ENCODE measurements around the gene TM4SF20.

- TF ChIP-seq CTCF (conservative IDR thresholded peaks at IDR 0.05 in 1 of 2, IDR thresholded peaks at IDR 0.05 in 1 of 2; ENCODE audit: extremely low read depth in 1 of 2, insufficient read depth in 1 of 2, low read depth in 1 of 2, low read length in 2 of 2) (no peak), EZH2 (IDR thresholded peaks at IDR 0.05; ENCODE audit: borderline replicate concordance, low read length) (no peak)
These were observed 32.0 kb downstream of the TM4SF20 start for GRCh38 chr2:227347117-227347516.
